GM21737 (cell line): ENCODE data around the gene MCM7.
"Not testable (repeated sequence)": the region's sequence is repeated elsewhere in the genome, so short reads cannot be mapped to it uniquely, and the experiment has no call there.

Source experiments
- ATAC-seq: cut with Tn5 transposase; IDR thresholded peaks from one replicate; pipeline ENCODE4 v1.9.1; 2021; ENCODE audit warnings: mild to moderate bottlenecking, moderate library complexity; ENCODE audit not compliant: unreplicated experiment

MCM7 gene

GRCh38 chr7:100101016-100101862 is at the start of gene MCM7, which contains the start of gene AP4M1:
Gene MCM7 (minus strand): TSS chr7:100101397. CDS start chr7:100101294, 103 bp downstream.
Gene AP4M1 (plus strand): TSS chr7:100101643. CDS start chr7:100101715, 72 bp downstream.
- ATAC-seq = peak; percentile 79

- ATAC-seq = peak; percentile 97
Observed at GRCh38 chr7:100148559-100149328, 47.5 kb upstream of the MCM7 start, which contains the start of gene LAMTOR4. Gene LAMTOR4 (plus strand): TSS chr7:100148918. CDS start chr7:100148973, 55 bp downstream.

GRCh38 chr7:100148225-100148558 is 47.0 kb upstream of the MCM7 start:
- ATAC-seq = no peak

GRCh38 chr7:100147278-100147677 is 46.1 kb upstream of the MCM7 start:
- ATAC-seq = no peak

- not testable (repeated sequence) for ATAC-seq
Observed at GRCh38 chr7:100146350-100146749, 45.2 kb upstream of the MCM7 start.

- ATAC-seq = no peak
Observed at GRCh38 chr7:100142461-100142860, 41.3 kb upstream of the MCM7 start.

- ATAC-seq = no peak
Observed at GRCh38 chr7:100141555-100141949, 40.4 kb upstream of the MCM7 start.

- no peak for ATAC-seq
Observed at GRCh38 chr7:100137851-100138760, 36.9 kb upstream of the MCM7 start.

GRCh38 chr7:100132697-100133151 is 31.5 kb upstream of the MCM7 start:
- ATAC-seq = no peak

GRCh38 chr7:100132126-100132525 is 30.9 kb upstream of the MCM7 start:
- no peak for ATAC-seq

GRCh38 chr7:100130608-100131453 is 29.6 kb upstream of the MCM7 start:
- no peak for ATAC-seq

- ATAC-seq = not testable (repeated sequence)
Observed at GRCh38 chr7:100130220-100130607, 29.0 kb upstream of the MCM7 start.

- ATAC-seq = no peak
Observed at GRCh38 chr7:100128637-100128963, 27.4 kb upstream of the MCM7 start.

- no peak for ATAC-seq
Observed at GRCh38 chr7:100127866-100128636, 26.9 kb upstream of the MCM7 start.

- ATAC-seq = peak; percentile 57
Observed at GRCh38 chr7:100126931-100127865, 26.0 kb upstream of the MCM7 start, which contains the start of gene MBLAC1. Gene MBLAC1 (plus strand): TSS chr7:100126967. CDS start chr7:100127396, 429 bp downstream.

- ATAC-seq = no peak
Observed at GRCh38 chr7:100126239-100126930, 25.2 kb upstream of the MCM7 start.
